Esophagus squamous epithelium (tissue), 5 donors: ENCODE measurements around the gene CELF4. TPM values are rescaled to one million over a fixed set of nuclear protein-coding genes. Genes with fewer than 3 reads are reported as not detected.

Experiments
- DNase-seq: peaks from one replicate; lab custom pipeline; 2025; lab: John Stamatoyannopoulos, UW
- H3K27ac ChIP-seq, 4 donors: fragments of 200-600 bp; sonication (generic); one replicate each; pipeline ENCODE4 v1.5.1; 2016 to 2019; ENCODE audit warnings: mild to moderate bottlenecking in 1 of 4
- H3K27me3 ChIP-seq, 4 donors: fragments of 200-600 bp; sonication (generic); 1 replicate in 3 of 4; 2 replicates in 1 of 4; pipeline versions ENCODE4 v1.5.1 to v1.6.0; 2017 to 2021; ENCODE audit warnings: antibody characterized with exemption in 1 of 4
- H3K36me3 ChIP-seq, 3 donors: fragments of 200-600 bp; sonication (generic); one replicate each; pipeline ENCODE4 v1.5.1; 2016 to 2019
- H3K4me1 ChIP-seq, 3 donors: fragments of 200-600 bp; sonication (generic); one replicate each; pipeline ENCODE4 v1.5.1; 2017 to 2019
- H3K4me3 ChIP-seq, 4 donors: fragments of 200-600 bp; sonication (generic); 1 replicate in 3 of 4; 2 replicates in 1 of 4; pipeline ENCODE4 v1.5.1; 2016 to 2019; ENCODE audit warnings: mild to moderate bottlenecking in 2 of 4, moderate library complexity in 1 of 4
- H3K9me3 ChIP-seq, 3 donors: fragments of 200-600 bp; sonication (generic); one replicate each; pipeline ENCODE4 v1.5.1; 2016 to 2019
- CTCF ChIP-seq, 6 experiments: fragments of 450-650 bp in 4 of 6; fragments of 200-600 bp in 2 of 6; sonication (generic) in 2 of 6; IDR thresholded peaks; one replicate each; pipeline ENCODE4 v1.5.1; 2016 to 2019; ENCODE audit warnings: antibody characterized with exemption in 6 of 6, mild to moderate bottlenecking in 4 of 6, moderate library complexity in 4 of 6
- POLR2A ChIP-seq, 4 donors: fragments of 450-650 bp; IDR thresholded peaks; one replicate each; pipeline ENCODE4 v1.6.1; 2017; ENCODE audit warnings: antibody characterized with exemption in 4 of 4, mild to moderate bottlenecking in 4 of 4, moderate library complexity in 3 of 4
- WGBS, 2 donors: methylation state at CpG; one replicate each; pipeline ENCODE4 v1.1.5; 2018; 5-methylcytosine and 5-hydroxymethylcytosine counted together
- intact Hi-C: fragments of 100-400 bp; cut with DNase I; formaldehyde crosslinking; loops from one replicate; pipeline ENCODE4 v1.15.0; 2022
- total RNA-seq, 4 donors: library from RNA; depleted of rRNA; stranded (reverse); fragments of >200 nt; gene quantifications; one replicate each; pipeline ENCODE4 v1.1.0, GENCODE V29; 2016
- donor health status: DM: yes; HTN: yes; CAD: no.

The CELF4 gene
- total RNA-seq, 4 donors from 2014 or later, result not detected

GRCh38 chr18:37398248-37398920, 167.2 kb downstream of the CELF4 start:
- Histone ChIP-seq H3K36me3 (no peaks in the 10 kb centered on the region), H3K4me3 (no peak overlapping the region), H3K4me1 (peaks cover 5 to 24% (median 7%) of the 10 kb centered on the region in 3 donors), H3K27ac (no peak overlapping the region), H3K27me3 (peaks cover 0 to 41% (median 0%) of the 10 kb centered on the region in 4 donors), H3K9me3 (no peaks in the 10 kb centered on the region)
- intact Hi-C loops, result no loop called here
- no peak for DNase-seq
- WGBS, 2 donors, result 74 to 84% methylated on average over 8 to 9 of the region's 14 CpGs
- no peak for TF ChIP-seq CTCF (IDR thresholded peaks at IDR 0.05)
- TF ChIP-seq POLR2A (IDR thresholded peaks at IDR 0.05), result no peak

GRCh38 chr18:37397814-37398213, 167.8 kb downstream of the CELF4 start:
- intact Hi-C loops, result no loop called here
- 69 to 100% methylated on average over 1 to 4 of the region's 6 CpGs for WGBS, 2 donors
- Histone ChIP-seq H3K9me3 (no peaks in the 10 kb centered on the region), H3K27me3 (peaks cover 0 to 46% (median 0%) of the 10 kb centered on the region in 4 donors), H3K36me3 (no peaks in the 10 kb centered on the region), H3K4me1 (peaks cover 4 to 19% (median 7%) of the 10 kb centered on the region in 3 donors), H3K27ac (no peak overlapping the region), H3K4me3 (no peak overlapping the region)
- no peak for DNase-seq
- TF ChIP-seq CTCF (IDR thresholded peaks at IDR 0.05) (no peak), POLR2A (IDR thresholded peaks at IDR 0.05) (no peak)

GRCh38 chr18:37396971-37397720, 168.5 kb downstream of the CELF4 start:
- H3K4me3 ChIP-seq, result no peak overlapping the region
- H3K9me3 ChIP-seq, result no peaks in the 10 kb centered on the region
- no peaks in the 10 kb centered on the region for H3K36me3 ChIP-seq
- H3K27ac ChIP-seq, result no peak overlapping the region
- intact Hi-C loops, result no loop called here
- DNase-seq, result no peak
- WGBS, 2 donors, result 60 to 78% methylated on average over 3 to 5 of the region's 5 CpGs
- TF ChIP-seq POLR2A (IDR thresholded peaks at IDR 0.05), result no peak
- TF ChIP-seq CTCF (IDR thresholded peaks at IDR 0.05), result no peak
- peaks cover 0 to 53% (median 0%) of the 10 kb centered on the region in 4 donors for H3K27me3 ChIP-seq
- peaks cover 0 to 16% (median 7%) of the 10 kb centered on the region in 3 donors for H3K4me1 ChIP-seq

- H3K4me3 ChIP-seq, result no peak overlapping the region
- intact Hi-C loops, result no loop called here
- WGBS, 2 donors, result 82 to 96% methylated on average over 3 to 4 of the region's 4 CpGs
- H3K27me3 ChIP-seq, result peaks cover 0 to 60% (median 0%) of the 10 kb centered on the region in 4 donors
- H3K27ac ChIP-seq, result no peak overlapping the region
- no peak for TF ChIP-seq POLR2A (IDR thresholded peaks at IDR 0.05)
- TF ChIP-seq CTCF (IDR thresholded peaks at IDR 0.05), result no peak
- H3K4me1 ChIP-seq, result peaks cover 0 to 16% (median 7%) of the 10 kb centered on the region in 3 donors
- DNase-seq, result no peak
- no peaks in the 10 kb centered on the region for H3K36me3 ChIP-seq
- H3K9me3 ChIP-seq, result no peaks in the 10 kb centered on the region
Measured at GRCh38 chr18:37395631-37396030, 170.0 kb downstream of the CELF4 start.

GRCh38 chr18:37395138-37395537, 170.5 kb downstream of the CELF4 start:
- no peak for DNase-seq
- WGBS, 2 donors, result 73 to 84% methylated on average over 7 of the region's 7 CpGs
- TF ChIP-seq CTCF (IDR thresholded peaks at IDR 0.05) (no peak), POLR2A (IDR thresholded peaks at IDR 0.05) (no peak)
- Histone ChIP-seq H3K27ac (no peak overlapping the region), H3K27me3 (peaks cover 0 to 62% (median 0%) of the 10 kb centered on the region in 4 donors), H3K4me1 (peaks cover 0 to 16% (median 7%) of the 10 kb centered on the region in 3 donors), H3K36me3 (no peaks in the 10 kb centered on the region), H3K9me3 (peaks cover 0 to 3% (median 0%) of the 10 kb centered on the region in 3 donors), H3K4me3 (no peak overlapping the region)
- intact Hi-C loops, result no loop called here
